Endothelial cell of umbilical vein (primary cell): Measurements from ENCODE around the gene RBM38.

Source experiments
- EZH2 ChIP-seq: IDR thresholded peaks from 2 replicates; pipeline ENCODE4 v1.6.1; 2012; ENCODE audit warnings: borderline replicate concordance, low read depth, mild to moderate bottlenecking, moderate library complexity, low read length, inconsistent platforms; ENCODE audit not compliant: severe bottlenecking
- TF ChIP-seq, protein P1 (sequence below), 2 donors: IDR thresholded peaks; 1 replicate in 1 of 2; 2 replicates in 1 of 2; pipeline ENCODE4 v1.5.1; 2011; ENCODE audit warnings: low read length in 2 of 2, mild to moderate bottlenecking in 2 of 2, moderate library complexity in 2 of 2, control low read depth in 1 of 2, inconsistent platforms in 1 of 2, low read depth in 1 of 2; ENCODE audit not compliant: insufficient read depth in 1 of 2; ENCODE audit errors: extremely low read depth in 1 of 2
- TF ChIP-seq, protein P2 (sequence below): IDR thresholded peaks from 2 replicates; pipeline ENCODE4 v1.6.1; 2011; ENCODE audit not compliant: insufficient read depth, insufficient read length

DNA sequence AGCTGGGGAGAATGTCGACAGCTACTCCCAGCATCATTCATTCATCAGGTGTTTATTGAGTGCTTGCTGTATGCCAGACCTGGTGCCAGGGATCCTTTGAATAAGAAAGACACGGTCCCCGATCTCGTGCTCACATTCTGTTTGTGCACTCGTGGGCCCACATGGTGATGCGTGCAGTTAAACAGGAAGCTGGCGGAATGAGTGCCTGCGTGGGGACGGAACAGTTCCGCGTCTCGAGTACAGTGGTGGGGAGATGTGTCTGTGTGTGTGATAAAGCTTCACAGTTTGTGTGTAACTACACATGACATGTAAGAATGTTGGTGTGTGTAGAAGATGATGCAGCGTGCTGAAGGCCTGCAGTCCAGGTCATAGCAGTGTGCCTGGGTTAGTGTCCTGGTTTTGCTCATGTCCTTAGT is 6.5 kb downstream of the RBM38 start:
- TF ChIP-seq, protein P1, sequence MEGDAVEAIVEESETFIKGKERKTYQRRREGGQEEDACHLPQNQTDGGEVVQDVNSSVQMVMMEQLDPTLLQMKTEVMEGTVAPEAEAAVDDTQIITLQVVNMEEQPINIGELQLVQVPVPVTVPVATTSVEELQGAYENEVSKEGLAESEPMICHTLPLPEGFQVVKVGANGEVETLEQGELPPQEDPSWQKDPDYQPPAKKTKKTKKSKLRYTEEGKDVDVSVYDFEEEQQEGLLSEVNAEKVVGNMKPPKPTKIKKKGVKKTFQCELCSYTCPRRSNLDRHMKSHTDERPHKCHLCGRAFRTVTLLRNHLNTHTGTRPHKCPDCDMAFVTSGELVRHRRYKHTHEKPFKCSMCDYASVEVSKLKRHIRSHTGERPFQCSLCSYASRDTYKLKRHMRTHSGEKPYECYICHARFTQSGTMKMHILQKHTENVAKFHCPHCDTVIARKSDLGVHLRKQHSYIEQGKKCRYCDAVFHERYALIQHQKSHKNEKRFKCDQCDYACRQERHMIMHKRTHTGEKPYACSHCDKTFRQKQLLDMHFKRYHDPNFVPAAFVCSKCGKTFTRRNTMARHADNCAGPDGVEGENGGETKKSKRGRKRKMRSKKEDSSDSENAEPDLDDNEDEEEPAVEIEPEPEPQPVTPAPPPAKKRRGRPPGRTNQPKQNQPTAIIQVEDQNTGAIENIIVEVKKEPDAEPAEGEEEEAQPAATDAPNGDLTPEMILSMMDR (IDR thresholded peaks at IDR 0.05; ENCODE audit: extremely low read depth in 1 of 2, insufficient read depth in 1 of 2, low read depth in 1 of 2, low read length in 2 of 2) = no peak
- TF ChIP-seq, protein P2, sequence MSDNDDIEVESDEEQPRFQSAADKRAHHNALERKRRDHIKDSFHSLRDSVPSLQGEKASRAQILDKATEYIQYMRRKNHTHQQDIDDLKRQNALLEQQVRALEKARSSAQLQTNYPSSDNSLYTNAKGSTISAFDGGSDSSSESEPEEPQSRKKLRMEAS = no peak
- no peak for TF ChIP-seq EZH2
